GM21737 (cell line): Measurements from ENCODE around the gene THEM4.

Experiments used
- ATAC-seq: cut with Tn5 transposase; IDR thresholded peaks from one replicate; pipeline ENCODE4 v1.9.1; 2021; ENCODE audit warnings: mild to moderate bottlenecking, moderate library complexity; ENCODE audit not compliant: unreplicated experiment

The THEM4 gene

DNA sequence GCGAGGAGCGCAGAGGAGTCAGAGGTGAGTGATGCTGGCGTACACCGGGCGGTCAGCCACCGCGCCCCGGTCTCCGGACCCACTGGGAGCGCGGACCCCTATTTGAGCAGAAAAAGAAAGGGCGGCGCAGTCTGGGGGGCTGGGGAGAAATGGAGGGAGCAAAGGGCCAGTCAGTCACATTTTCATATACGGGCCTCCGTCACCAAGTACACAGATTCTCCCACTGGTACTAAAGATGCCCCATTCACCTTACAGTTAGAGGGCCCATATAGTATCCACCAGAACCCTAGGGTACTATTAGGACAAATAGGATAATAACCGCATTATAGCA, 70.3 kb downstream of the THEM4 start:
- ATAC-seq, result no peak

DNA sequence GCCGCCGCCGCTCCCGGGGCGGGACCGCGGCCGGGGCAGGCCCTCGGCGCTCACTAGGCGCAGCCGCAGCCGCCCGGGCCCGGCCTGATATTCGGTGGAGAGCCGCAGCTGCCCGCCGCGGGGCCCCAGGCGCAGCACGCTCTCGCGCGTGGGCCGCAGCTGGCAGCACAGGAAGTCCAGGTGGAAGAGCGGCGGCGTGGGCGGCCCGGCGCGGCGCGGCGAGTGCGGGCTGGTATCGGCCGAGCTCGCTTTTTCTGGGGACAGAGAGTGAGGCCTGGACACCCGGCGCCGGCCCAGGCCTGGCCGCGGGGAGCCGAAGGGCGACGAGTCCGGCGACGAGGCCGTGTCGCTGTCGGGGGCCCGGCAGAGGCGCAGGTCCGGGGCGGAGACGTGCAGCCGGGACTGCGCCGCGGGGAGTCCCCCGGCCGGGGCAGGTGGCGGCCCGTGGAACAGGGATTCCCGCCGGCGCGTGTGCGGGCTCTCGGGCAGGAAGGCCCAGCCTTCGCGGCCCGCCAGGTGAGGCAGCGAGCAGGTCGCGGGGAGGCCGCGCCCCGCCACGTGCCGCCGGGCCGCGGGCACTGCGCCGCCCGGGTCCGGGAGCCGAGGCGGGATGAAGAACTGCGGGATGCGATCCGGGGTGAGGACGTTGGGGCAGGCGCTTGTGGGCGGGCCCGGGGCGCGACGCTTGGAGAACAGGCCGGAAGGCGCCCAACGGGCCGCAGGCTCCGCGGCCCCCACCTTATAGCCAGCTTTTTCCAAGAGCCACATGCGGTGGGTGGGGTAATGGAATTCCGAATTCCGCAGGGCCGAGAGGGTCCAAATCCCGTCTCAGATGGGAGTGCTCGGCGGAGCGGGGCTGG, 70.9 kb downstream of the THEM4 start:
- no peak for ATAC-seq

DNA sequence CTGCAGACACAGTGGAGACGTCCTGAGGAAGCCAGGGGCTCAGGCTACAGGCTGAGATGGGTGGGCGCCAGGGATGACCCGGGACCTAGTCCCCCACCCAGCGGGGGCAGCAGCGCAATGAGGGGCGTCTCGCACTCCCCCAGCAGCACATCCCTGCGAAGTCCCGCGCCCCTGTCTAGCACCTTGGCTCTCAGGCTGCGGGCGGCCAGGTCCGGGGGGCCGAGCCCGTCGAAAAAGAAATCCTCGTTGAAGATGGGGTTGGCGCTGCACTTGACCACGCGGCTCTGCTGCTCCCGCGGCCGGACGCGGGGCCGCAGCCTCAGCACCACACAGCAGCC, 71.5 kb downstream of the THEM4 start:
- no peak for ATAC-seq

DNA sequence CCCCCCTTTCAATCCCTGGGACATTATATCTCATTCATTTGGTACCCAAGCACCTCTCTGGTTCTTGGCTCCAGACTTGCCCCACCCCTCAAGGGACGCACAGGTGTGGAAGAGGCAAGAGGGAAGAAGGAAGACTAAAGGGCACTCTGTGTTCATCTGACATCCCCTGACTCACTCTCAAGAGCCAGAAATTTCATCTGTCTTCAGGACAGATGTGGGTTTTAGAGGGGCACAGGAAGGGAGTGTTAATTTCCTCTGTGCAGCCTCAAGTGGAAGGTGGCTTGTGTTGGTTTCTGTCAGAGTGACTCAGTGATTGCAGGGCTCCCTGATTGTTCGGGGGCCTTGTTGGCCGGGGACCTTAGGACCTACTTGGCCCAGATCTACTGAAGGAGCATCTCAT, 72.1 kb downstream of the THEM4 start:
- ATAC-seq, result no peak

DNA sequence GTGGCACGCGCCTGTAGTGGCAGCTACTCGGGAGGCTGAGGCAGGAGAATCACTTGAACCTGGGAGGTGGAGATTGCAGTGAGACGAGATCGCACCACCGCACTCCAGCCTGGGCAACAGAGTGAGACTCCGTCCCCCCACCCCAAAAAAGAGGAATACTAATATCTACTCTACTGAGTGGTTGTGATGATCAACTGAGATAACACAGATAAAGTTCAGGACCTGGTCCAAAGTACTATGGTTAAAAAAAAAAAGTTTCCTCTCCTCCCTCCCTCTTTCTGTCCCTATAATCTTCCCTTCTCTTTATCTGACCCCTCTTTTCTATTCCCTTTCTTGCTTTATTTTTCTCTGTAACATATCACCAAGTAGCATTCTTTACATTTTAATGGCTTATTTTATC, 73.7 kb downstream of the THEM4 start:
- no peak for ATAC-seq

DNA sequence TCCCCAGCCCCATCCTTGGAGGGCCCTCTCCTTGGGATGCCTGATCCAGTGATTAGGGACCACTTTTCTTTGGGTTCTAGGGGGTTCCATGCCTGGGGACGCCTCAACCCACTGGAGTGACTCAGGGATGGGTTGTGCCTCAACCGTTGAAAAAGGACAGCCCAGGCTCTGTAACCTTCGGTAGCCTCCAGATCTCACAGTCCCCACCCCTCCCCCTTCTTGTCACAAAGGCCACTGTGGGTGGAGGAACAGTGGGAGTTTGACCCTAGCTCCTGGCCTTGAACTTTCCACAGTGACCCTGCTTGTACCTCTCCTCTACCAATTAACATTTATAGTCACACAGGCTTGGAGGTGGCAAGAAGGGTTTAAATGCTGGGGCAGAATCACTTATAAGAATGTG, 75.1 kb downstream of the THEM4 start:
- ATAC-seq, result no peak

DNA sequence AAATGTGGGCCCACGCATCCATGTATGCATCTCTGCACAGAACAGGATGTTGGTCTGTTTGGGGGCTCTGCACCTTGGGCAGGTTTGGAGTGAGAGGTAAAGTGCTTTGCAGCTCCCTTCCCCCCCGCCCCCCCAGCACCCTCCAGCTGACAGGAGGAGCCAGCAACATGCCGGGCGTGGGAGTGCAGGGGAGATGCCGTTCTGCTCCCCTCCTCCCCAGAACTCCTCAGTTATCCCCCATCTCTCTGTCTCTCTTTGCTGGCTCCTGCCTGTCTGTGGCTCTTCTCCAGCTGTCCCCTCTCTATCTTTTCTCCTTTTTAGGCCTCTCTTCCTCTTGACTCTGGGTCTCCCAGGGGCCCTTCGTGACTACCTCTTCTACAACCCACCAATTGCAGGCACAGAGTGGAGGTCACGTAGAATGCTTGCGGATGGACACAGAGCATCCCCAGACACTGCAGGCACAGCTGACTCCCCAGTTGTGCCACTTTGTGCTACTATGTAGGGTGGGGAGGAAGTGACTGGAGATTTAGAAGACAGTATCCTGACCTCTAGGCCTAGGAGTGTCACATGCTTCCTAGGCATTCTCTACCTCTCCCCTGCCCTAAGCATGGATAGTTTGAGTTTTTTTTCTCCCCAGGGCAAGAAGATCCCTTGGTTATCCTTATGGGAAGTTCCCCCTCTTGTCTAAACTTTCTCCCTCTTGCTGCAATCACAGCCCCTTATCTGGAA, 76.0 kb downstream of the THEM4 start:
- no peak for ATAC-seq

DNA sequence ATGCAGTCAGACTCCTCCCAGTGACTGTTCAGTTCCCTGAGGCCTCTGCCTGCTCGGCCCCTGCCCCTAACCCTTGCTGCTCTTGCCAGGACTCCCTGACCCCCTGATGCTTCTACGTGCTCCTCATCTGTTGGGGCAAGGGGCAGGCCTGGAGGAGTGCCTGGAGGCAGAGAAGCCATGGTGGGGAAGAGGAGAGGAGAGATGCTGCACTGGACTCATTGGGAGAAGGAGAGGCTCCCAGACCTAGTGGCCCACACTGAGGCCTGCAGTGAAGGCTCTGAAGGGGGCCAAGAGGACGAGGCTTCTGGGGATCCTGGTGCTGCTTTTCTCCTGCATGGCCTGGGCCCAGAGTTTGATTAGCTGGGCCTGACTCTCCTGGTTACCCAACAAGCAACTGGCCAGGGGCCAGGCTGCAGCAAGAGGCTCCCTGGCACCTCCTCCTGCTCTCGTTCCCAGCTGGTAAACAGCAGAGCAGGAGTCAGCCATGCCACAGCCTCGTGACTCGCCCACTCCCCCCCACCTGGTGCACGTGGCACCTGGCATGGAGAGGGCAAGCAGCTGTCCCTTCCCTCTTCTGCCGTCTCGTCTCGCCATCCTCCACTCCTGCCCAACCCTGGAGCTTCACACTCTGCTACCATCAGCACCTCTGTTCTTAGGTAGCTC, 76.9 kb downstream of the THEM4 start:
- ATAC-seq, result no peak

DNA sequence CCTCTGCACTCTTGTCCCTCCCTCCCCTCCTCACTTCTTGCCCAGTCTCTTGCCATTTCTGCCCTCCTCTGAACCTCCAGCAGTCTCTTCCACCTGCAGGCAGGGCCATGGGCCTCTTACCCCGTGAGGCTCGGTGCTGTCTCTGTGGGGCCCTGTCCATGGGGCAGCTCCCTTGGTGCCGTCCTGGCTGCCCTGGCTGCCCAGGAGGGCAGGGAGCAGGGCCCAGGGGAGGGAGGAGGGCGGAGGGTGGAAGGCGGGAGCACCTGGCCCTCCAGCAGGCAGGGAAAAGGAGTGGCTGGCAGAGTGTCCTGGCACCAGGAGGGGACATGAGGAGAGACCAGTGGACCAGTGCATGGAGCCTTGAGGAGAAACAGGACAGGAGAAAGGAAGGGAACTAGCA, 77.7 kb downstream of the THEM4 start, which contains the start of gene RORC:
Gene RORC (minus strand): TSS at position 198 of the 400 bp plus-strand sequence. CDS start 38 bp downstream, at position 160.
- ATAC-seq, result no peak

DNA sequence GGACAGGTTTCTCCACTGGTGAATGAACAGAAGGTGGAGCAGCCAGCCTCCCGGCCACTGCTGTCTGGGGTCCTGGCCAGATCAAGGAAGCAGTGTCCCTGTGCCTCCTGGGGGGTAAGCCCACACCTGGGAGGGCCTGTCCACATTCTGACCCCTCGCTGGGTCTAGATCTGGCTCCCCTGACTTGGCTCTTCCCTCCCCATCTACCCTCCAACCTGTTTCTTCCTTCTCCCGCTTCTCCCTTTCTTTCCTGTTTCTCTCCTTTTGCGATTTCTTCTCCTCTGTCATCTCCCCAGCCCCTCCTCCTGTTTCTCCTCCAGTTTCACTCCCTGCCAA, 78.1 kb downstream of the THEM4 start:
- no peak for ATAC-seq

DNA sequence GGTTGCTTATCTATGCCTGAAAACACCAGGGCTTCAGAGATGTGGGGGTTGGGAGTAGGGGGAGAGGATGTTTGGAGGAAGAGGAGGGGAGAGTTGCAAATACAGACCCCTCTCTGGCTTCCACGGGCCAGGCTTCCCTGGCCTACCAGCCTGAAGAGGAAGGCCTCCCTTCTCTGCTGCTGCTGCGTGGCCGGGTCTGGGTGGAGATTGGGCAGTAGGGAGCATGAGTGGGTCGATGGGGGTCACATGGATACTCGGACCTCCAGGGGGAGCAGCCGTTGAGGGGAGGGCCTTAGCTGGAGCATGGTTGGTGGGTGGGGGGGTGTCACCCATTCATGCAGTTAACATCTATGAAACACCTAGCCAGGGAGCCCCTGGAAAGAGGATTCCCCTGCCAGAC, 79.3 kb downstream of the THEM4 start:
- ATAC-seq, result no peak

DNA sequence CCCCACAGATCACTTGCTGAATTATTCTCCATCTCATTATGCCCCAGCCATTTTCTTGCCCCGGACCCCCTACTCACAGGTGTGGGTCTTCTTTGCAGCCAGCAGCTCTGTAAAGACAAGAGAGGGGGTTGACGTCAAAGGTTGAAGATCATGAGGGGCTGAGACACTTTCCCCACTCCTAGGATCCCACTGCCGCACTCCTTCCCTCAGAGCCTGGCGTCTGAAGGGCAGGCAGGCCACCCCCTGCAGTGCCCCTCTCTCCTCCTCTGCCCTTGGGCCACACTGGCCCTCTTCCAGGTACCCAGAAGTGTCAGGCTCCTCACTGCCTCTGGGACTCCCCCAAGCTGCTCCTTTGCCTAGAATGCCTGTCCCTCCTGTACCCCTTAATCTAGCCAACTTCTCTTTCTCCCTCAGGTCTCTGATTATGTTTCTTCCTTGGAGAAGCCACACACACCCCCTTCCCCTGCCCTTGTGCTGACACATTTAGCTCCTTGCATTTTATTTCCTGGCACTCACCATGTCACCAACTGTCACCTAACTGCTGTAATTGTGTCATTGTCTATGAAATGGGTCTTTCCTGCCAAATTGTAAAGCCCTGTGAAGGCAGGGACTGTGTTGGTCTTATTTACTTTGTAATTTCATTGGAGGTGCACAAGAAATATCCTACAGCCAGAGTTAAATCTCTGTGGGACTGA, 79.8 kb downstream of the THEM4 start:
- no peak for ATAC-seq

DNA sequence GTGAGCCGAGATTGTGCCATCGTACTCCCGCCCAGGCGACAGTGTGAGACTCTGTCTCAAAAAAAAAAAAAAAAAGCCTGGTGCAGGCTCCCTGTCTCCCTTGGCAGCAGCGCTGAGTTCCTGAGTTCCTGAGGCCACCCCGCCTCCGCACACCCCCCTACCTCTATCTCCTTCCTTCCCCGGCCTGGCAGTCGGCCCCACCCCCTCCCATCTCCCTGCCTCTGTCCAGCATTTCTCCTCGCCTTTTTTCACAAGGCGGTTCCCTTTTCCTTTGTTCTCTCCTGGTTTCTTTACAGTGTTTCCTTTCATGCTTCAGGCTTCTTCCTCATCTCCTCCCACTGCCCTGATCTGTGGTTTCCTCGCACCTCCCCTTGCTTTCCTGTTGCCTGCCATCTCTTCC, 80.4 kb downstream of the THEM4 start:
- ATAC-seq, result no peak

DNA sequence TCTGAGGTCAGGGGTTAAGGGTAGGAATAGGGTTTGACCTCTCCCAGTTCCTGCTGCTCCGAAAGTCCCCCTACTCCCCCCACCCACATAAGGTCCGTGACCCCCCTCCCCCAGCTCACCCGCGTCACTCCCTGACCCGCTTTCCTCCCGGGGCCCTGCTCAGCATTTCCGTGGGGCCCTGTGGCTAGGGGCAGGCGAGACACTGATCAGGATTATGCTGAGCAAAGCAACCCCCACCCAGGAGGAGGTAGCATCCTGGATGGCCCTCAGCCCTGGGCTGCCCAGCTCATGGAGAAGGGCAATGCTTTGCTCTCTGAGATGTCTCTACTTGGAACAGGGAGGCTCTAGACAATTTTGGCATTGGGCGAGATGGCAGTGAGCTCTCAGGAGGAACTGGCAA, 81.5 kb downstream of the THEM4 start:
- ATAC-seq, result no peak

DNA sequence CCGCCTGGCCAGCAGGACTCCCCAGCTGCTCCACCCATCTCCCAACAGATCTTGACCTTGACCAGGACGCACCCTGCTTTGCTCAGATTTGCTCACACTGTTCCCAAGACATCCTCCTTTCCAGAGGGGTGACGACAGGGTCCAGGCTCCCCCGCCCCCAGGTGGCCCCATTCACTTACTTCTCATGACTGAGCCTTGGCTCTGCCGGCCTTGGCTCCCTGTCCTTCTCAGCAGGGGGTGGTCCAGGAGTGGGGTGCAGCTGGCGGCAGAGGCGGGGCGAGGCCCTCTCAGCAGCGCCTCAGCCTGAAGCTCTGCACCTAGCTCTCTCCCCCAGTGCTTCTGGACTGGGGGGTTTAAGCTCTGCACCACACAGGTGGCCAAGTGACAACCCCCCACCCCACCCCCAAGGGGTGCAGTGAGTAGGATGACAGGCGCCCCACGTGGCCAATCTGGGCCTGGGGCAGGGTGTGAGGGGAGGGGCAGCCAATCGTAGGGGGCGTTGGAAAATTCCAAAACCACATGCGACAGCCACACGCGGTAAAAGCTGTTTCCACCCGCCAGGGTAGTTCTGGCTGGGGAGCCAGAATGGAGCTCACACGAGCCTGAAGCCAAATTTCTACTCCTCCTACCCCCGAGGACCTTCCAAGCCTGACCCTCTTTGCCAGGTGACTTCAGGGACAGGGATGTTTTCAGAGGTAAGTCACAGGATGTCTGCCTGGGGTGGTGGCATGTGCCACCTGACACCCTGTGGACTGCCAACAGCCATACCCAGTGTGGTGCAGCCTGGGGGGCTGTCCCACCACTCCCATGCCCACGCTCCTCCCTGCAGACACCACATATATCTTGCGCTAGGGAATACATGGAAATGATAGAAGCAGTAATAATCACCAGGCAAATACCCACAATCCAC, 83.3 kb downstream of the THEM4 start:
- ATAC-seq, result no peak

DNA sequence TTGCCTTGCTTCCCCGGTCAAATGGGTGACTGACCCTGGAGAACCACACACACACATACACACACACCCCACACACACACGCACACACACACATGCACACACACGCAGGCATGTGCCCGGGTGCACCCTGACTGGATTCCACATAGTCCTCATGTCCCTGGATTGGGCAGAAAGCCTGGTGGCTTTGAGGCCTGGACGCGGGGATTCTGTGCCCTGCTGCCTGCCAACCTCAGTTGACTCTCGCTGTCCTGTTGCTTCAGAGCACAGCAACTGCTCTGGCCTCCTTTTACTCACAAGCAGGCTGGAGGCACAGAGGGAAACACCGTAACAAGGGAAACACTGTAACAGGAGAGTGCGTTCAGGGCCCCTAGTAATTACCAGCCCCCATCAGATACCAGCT, 84.1 kb downstream of the THEM4 start:
- no peak for ATAC-seq
